Eye (tissue), 1 donor: ENCODE results near the gene KCTD10.

Experiments
- DNase-seq: peaks from one replicate; pipeline ENCODE4 v3.0.0-alpha.2; 2015

The KCTD10 gene

GRCh38 chr12:109467978-109468676 is 9.0 kb downstream of the KCTD10 start:
- DNase-seq = no peak

GRCh38 chr12:109466821-109467220 is 10.3 kb downstream of the KCTD10 start:
- no peak for DNase-seq

DNA sequence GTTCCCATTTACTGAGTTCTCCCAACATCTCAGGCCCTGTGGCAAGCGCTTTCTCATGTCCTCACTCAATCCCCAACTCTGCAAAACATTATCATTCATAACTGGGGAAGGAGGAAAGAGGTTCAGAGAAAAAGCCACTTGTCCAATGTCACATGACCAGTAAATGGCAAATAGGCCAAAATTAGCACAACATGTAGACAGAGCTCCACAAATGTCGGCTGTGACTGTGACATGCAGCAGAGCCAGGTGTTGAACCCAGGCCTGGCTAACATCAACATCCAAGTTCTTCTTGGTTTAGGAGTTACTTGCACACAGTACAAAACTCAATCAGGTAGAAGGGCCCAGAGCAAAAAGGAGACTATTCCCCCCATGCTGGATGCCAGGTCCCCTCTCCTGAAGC is 10.8 kb downstream of the KCTD10 start:
- no peak for DNase-seq

DNA sequence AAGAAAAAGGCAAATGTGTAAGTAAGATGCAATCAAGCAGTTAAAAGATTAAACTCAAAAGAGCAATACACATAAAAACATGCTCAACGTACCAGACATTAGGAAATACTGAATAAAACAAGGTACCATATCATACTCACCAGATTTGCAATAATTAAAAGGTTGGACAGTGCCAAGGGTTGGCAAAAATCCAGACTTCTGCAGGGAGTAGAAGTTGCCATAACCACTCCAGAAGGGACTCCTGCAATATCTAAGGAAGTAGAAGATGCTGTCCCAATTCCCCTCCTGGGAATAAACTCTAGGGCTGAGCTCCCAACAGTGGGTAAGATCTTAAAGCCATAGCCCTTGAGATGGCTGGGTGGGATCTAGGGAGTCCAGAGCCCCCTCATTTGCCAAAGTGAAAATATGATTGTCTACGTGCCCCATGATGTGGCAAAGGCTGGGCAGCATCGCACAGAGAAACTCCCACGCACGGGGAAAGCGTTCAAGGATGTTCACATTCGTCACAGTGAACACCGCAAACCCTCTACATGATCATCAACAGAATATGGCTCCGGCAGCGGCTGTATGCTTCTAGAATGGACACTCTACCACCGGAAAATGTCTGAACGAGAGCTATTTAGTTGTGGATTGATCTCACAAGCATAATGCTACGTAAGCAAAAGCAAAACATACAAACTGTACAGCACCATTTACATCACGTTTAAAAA is 12.3 kb downstream of the KCTD10 start:
- no peak for DNase-seq

DNA sequence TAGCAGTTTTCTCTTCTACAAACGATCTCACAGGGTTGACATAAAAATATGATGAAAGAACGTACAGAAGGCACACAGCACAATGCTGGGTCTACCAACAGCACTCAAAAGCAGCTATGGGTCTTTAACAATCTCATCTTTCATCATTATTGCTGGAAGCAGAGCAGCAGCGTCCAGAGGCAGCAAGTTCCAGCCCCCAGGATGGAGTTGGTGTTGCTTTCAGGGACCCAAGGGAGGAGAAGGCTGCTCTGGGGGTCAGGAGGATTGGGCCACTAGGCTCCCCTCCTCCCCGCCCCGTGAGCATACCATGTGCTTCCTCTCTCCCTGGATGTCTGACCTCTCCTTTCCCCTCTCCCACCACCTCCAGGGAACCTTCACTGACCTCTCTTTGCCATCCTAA is 13.3 kb downstream of the KCTD10 start:
- no peak for DNase-seq

DNA sequence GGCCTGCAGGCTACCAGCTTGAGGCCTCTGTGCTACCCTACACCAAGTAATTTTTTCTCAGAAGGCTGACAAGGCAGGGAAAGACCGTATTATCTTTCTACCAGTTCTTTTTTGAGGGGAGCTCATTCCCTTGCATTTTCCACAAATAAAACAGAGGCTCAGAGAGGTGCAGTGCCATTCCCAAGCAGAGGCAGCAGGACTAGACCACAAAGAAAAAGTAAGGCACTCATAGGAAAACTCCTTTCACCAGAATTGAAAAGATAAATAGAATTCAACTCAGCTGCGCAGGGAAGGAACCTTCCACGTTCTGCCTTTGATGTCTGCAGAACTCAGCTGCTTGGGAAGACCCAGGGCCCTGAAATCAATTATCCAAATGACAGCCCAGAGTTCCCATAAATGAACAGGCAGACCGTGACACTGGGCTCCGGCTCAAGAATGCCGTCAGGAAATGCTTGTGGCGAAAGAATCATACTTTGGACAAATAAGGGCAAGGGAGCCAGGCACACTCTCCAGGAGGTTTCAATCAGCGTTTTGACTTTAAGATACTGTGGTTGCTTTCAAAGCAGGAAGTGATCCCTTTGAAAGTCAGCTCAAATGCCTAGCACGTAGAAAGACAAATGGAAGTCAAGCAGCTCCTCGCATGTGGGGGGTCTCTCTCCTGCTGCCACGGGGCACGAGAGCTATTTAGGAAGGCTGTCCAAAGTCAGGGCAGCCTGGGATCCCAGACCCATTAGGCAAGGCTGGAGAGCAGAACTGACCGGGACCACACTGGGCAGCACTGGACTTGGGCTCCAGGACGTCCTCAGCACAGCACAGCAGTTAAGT is 14.0 kb downstream of the KCTD10 start:
- peak; percentile 81 for DNase-seq

DNA sequence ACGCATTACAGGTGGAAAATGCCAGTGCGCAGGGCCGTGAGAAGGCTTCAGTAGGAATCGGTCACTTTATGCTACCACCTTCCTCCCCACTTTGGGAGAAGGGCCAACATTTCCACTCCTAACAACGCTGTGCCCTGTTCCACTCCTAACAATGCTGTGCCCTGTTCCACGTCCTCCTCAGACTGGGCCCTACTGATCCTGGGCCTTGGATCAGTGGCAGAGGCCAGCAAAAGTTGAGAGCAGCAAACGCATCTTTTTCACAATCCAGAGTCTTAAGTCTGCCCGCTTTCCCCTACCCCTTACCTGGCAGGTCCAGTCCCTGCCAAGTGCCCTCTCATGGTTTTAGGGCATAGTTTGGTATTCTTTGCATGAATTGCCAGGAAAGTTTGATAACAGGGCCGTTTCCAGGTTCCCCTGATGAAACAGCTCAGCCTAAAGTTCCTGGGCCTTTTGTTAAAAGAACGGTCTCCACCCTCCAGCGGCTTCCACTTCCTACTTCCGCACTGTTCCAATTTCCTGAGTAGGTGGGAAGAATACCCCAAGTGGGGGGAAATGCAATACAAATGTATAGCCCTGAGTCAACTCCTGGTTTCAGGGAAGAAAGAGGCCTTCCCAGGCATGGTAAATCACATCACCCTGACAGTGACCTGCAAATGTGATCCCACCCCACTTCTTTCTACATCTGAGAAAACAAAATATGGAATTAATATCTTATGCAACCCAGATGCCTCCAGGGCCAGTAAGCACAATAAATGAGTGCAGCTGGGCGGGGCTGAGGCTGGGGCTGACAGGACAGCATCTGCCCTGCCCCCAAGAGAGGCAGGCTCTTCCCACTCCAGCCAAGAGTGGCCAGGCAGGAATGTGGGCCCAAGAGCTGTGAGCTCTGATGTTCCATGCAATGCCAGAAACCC is 15.0 kb downstream of the KCTD10 start:
- peak; percentile 75 for DNase-seq

DNA sequence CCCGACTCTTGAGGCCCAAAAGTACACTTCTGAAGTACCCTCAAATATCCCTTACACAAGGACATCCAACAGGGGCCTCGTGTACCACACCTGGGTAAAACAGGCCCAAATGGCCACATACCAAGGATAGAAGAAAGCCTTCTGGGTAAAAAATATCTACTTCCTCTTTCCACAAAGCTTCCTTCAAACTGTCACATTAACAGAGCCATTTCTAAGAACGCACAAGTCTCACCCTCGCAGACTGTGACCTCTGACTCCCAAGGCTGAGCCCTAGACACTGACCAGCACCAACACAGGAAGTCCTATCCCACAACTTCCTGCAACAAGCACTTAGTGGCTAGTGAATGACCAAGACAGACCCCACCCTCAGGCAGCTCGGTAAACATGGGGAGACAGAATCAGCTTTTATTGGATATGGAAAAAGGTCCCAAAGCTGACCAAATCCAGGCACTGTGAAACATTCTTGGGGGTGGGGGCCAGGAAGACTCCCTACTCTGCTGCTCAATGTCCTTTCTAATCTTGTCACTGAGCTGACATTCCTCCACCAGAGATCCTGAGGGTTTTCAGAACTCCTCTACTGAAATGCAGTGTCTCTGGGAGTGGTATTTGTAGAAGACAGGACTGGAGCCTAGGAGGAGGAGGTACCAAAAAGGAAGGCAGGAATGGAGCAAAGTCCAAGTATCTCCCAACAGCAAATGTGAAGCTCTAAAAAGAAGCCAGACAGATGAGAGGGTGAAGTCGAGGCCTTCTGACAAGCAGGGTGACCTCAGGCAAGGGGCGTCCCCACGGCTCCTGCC is 15.9 kb downstream of the KCTD10 start:
- DNase-seq = no peak

GRCh38 chr12:109460538-109460937 is 16.6 kb downstream of the KCTD10 start:
- no peak for DNase-seq

- DNase-seq = no peak
Observed at GRCh38 chr12:109459247-109459646, 17.9 kb downstream of the KCTD10 start.

GRCh38 chr12:109458771-109459208 is 18.3 kb downstream of the KCTD10 start:
- DNase-seq = peak; percentile 47

DNA sequence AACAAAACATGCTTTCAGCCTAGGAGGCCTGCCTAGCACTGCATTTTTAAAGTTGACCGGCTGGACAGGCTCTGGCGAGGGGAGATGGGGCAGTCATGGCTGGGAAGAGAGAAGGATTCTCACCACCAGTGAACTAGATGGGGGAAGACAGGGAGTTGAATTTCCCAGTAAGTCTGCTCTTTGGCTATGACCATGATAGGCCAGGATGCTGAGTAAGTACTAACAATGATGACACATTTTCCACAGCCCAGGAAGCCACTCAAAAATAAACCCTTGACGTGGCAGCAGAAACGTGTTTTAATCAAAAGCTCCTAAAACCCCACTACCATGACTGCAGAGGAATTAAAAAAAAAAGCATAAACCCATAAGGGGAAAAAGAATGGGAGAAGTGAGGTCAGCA is 19.0 kb downstream of the KCTD10 start:
- DNase-seq = no peak

GRCh38 chr12:109455706-109456105 is 21.4 kb downstream of the KCTD10 start:
- no peak for DNase-seq

- DNase-seq = no peak
Observed at GRCh38 chr12:109452489-109452888, 24.6 kb downstream of the KCTD10 start.

- no peak for DNase-seq
Observed at GRCh38 chr12:109451400-109451799, 25.7 kb downstream of the KCTD10 start.

- DNase-seq = no peak
Observed at GRCh38 chr12:109450980-109451379, 26.1 kb downstream of the KCTD10 start.

GRCh38 chr12:109449845-109450532 is 27.1 kb downstream of the KCTD10 start:
- no peak for DNase-seq

DNA sequence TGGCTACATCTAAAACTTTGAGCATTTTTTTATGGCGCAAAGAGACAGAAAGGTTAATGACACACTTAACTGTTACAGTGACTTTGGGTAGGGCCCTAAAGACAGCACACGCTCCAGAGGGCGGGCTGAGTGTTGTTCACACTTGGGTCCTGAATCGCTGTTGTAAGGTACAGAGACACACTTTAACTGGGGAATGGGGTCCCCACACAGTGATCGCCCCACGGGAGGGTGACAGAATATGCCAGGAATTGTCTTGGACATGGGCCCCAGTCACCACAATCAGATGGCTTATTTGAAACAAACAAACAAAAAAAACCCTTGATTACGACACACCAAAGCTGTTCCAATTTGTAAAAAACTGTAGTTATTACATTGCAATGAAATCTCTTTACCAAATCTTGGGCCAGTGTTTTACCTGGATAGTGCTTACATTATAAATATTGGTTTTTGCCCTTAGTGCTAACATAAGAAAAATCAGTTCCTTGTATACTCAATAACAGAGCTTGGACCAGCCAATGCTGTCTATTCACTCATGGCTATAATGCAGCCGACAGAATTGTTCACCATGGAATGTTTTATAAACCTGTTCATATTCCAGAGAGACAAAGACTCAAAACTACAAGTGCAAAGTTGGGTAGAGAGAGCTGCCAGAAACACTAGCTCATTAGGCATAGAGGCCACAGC is 28.3 kb downstream of the KCTD10 start:
- no peak for DNase-seq

- no peak for DNase-seq
Observed at GRCh38 chr12:109448272-109448671, 28.8 kb downstream of the KCTD10 start.

DNA sequence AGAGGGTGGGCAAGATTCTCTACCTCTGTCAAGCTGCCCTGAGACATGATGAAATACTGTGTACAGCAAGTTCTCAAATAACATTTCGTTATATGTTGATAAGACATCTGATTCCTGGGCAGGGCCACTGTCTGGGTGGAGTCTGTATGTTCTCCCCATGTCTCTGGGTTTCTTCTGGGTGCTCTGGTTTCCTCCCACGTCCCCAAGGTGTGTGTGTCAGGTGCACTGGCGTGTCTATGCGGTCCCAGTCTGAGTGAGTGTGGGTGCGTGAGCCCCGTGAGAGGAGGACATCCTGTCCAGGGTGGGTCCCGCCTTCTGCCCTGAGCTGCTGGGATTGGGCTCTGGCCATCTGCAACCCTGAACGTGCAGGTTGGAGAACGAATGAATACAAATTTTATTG is 29.6 kb downstream of the KCTD10 start:
- DNase-seq = no peak
